SK-N-MC (cell line): ENCODE results near the gene ISCA1.

Experiments used
- EZH2 ChIP-seq: fragments of 200-600 bp; sonication (generic); IDR thresholded peaks from one replicate; pipeline ENCODE4 v1.6.1; 2017; ENCODE audit warnings: antibody characterized with exemption
- POLR2AphosphoS5 ChIP-seq: IDR thresholded peaks from 2 replicates; pipeline ENCODE4 v1.6.1; 2012; ENCODE audit warnings: mild to moderate bottlenecking, low read depth, low read length, borderline replicate concordance

DNA sequence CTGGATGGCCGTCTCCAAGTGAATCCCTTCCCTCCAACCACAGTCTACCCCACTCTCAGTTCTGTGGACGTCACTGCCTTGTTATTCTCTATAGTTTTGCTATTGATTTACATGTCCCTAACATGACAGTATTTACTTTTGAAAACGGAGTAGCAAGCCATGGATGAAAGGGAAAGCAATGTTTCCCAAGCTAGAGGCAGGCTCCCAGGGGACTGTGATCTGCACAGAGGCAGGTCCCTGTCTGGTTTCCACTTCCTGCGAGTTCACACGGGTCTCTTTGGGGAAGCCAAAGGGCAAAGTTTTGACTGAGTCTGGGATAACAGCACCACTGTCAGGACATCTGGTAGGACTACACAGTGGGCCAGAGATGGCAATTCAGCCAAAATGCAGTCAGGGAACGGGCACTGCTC is 35.6 kb downstream of the ISCA1 start:
- TF ChIP-seq EZH2 (no peak), POLR2AphosphoS5 (no peak)
